HepG2 (cell line): Measurements from ENCODE around the gene TANGO2. TPM values are rescaled to one million over a fixed set of nuclear protein-coding genes. Genes with fewer than 3 reads are reported as not detected.

ENCODE experiments used
- ATAC-seq: fragments of 200-7000 bp; cut with Tn5 transposase; 3 replicates; pipeline ENCODE4 v1.9.1; 2020; ENCODE audit warnings: mild to moderate bottlenecking, moderate library complexity
- BruUV-seq: library from RNA; stranded (reverse); fragments of 400-500 nt; replicated peaks from 2 replicates; lab custom pipeline; 2021; lab: Mats Ljungman, UMichigan
- CTCF ChIA-PET: fragments of 300-600 bp; formaldehyde crosslinking; extraction: SDS; loops from one replicate; lab custom pipeline; 2021; ENCODE audit warnings: low total read pairs, inconsistent platforms, low intra/inter-chr PET ratio; lab: Yijun Ruan, JAX
- POLR2A ChIA-PET: fragments of 350-600 bp; sonication (Branson Sonifier 250); formaldehyde crosslinking; loops from one replicate; lab custom pipeline; 2020; ENCODE audit warnings: antibody characterized with exemption, inconsistent platforms; lab: Yijun Ruan, JAX
- DNase-seq: peaks from one replicate; pipeline ENCODE4 v3.0.0-alpha.2; 2015; ENCODE audit warnings: low spot score
- FAIRE-seq: peaks from 3 replicates; lab custom pipeline; 2011; peaks lifted over from hg19 to GRCh38; lab: Jason Lieb, UNC
- H2AFZ ChIP-seq: one replicate; pipeline ENCODE4 v1.6.1; 2011; ENCODE audit warnings: low read length, inconsistent platforms
- H3K27ac ChIP-seq: fragments of 300-600 bp; 3 replicates; pipeline ENCODE4 v1.8.0; 2011; ENCODE audit warnings: mixed run types, mild to moderate bottlenecking, mixed read lengths, low read length, inconsistent platforms; ENCODE audit not compliant: insufficient read depth; ENCODE audit errors: extremely low read length
- H3K27me3 ChIP-seq, 2 experiments: fragments of 200-600 bp in 1 of 2; 2 replicates in 1 of 2; 3 replicates in 1 of 2; pipeline versions ENCODE4 v1.6.0 to v1.8.0; 2011; ENCODE audit warnings: low read length in 2 of 2, mild to moderate bottlenecking in 2 of 2, moderate library complexity in 2 of 2, inconsistent platforms in 1 of 2; ENCODE audit not compliant: insufficient read depth in 2 of 2, control insufficient read depth in 1 of 2
- H3K36me3 ChIP-seq, 2 experiments: fragments of 200-600 bp in 1 of 2; replicated peaks in 1 of 2; 2 replicates in 1 of 2; 3 replicates in 1 of 2; pipeline versions ENCODE4 v1.5.1 to v1.8.0; 2011; ENCODE audit warnings: low read length in 2 of 2, inconsistent platforms in 1 of 2; ENCODE audit not compliant: insufficient read depth in 2 of 2, control insufficient read depth in 1 of 2
- H3K4me1 ChIP-seq: 2 replicates; pipeline ENCODE4 v1.5.1; 2012; ENCODE audit warnings: low read length, inconsistent platforms; ENCODE audit not compliant: insufficient read depth
- H3K4me2 ChIP-seq: 2 replicates; pipeline ENCODE4 v1.6.0; 2011; ENCODE audit warnings: low read depth, low read length, inconsistent platforms
- H3K4me3 ChIP-seq, 3 experiments: fragments of 200-600 bp in 1 of 3; sonication (generic), shearing (Covaris generic) in 1 of 3; replicated peaks in 1 of 3; 2 replicates each; pipeline ENCODE4 v1.5.1; 2011 to 2016; ENCODE audit warnings: low read length in 3 of 3, inconsistent platforms in 2 of 3, low read depth in 2 of 3, mild to moderate bottlenecking in 2 of 3, control low read depth in 1 of 3, mixed read lengths in 1 of 3; ENCODE audit not compliant: insufficient read depth in 1 of 3
- H3K79me2 ChIP-seq: one replicate; pipeline ENCODE4 v1.6.1; 2011; ENCODE audit warnings: low read length, inconsistent platforms; ENCODE audit not compliant: insufficient read depth
- H3K9ac ChIP-seq: 2 replicates; pipeline ENCODE4 v1.6.0; 2011; ENCODE audit warnings: mild to moderate bottlenecking, low read depth, low read length, inconsistent platforms; ENCODE audit not compliant: insufficient read depth
- H3K9me3 ChIP-seq: 2 replicates; pipeline ENCODE4 v1.5.1; 2012; ENCODE audit warnings: mild to moderate bottlenecking, low read length
- H4K20me1 ChIP-seq: 2 replicates; pipeline ENCODE4 v1.6.0; 2011; ENCODE audit warnings: inconsistent platforms, mild to moderate bottlenecking, low read length, moderate library complexity; ENCODE audit not compliant: insufficient read depth
- GTF2F1 ChIP-seq: fragments of 150-350 bp; IDR thresholded peaks from 2 replicates; pipeline ENCODE4 v1.6.1; 2014; ENCODE audit warnings: low read length
- HIVEP1 ChIP-seq: sonication (generic); formaldehyde crosslinking; IDR thresholded peaks from 2 replicates; pipeline ENCODE4 v1.4.0; 2020; ENCODE audit warnings: mild to moderate bottlenecking, missing genetic modification reagents
- MZF1 ChIP-seq: sonication (generic); formaldehyde crosslinking; IDR thresholded peaks from 2 replicates; pipeline ENCODE4 v1.8.1; 2023; ENCODE audit warnings: mild to moderate bottlenecking, missing genetic modification reagents, borderline replicate concordance
- STAG1 ChIP-seq: sonication (generic); formaldehyde crosslinking; IDR thresholded peaks from 2 replicates; pipeline ENCODE4 v1.4.0; 2020; ENCODE audit warnings: missing genetic modification reagents
- XRCC5 ChIP-seq: fragments of 200-400 bp; formaldehyde crosslinking; optimal IDR thresholded peaks from 2 replicates; pipeline ENCODE3; 2017; ENCODE audit warnings: mild to moderate bottlenecking, low read length
- ZBTB8A ChIP-seq: sonication (generic); formaldehyde crosslinking; IDR thresholded peaks from 2 replicates; pipeline ENCODE4 v1.4.0; 2020; ENCODE audit warnings: mild to moderate bottlenecking, low read depth, missing genetic modification reagents, borderline replicate concordance
- ZNF282 ChIP-seq: fragments of 450-650 bp; IDR thresholded peaks from 2 replicates; pipeline ENCODE4 v1.6.1; 2018; ENCODE audit not compliant: partially characterized antibody
- WGBS: methylation state at CpG from one replicate; pipeline ENCODE4 v1.1.6; 2017; ENCODE audit warnings: low lambda C conversion rate; 5-methylcytosine and 5-hydroxymethylcytosine counted together
- in situ Hi-C: cut with HindIII; loops from 2 replicates; pipeline ENCODE4 v1.10.0; 2017; ENCODE audit warnings: low pct_unique_long_range_greater_than_20kb; ENCODE audit not compliant: extremely low pct_ligation_motif_present
- intact Hi-C: fragments of 100-400 bp; cut with micrococcal nuclease; formaldehyde crosslinking; loops from one replicate; pipeline ENCODE4 v1.10.0; 2022; ENCODE audit not compliant: unreplicated experiment
- polyA plus RNA-seq, 8 experiments: library from polyadenylated mRNA; depleted of rRNA in 3 of 8; stranded (reverse) in 7 of 8; unstranded in 1 of 8; fragments of >200 nt; fragmentation: Illumina TruSeq in 4 of 8; extraction: Trizol in 4 of 8; gene quantifications; 2 replicates each; pipeline versions ENCODE4 v1.2.1 to v1.2.3, GENCODE V29; 2011 to 2016; ENCODE audit warnings: low read depth in 4 of 8, missing spikeins in 1 of 8, mixed read lengths in 1 of 8; ENCODE audit not compliant: insufficient read depth in 1 of 8
- total RNA-seq, 5 experiments: library from RNA; depleted of rRNA; stranded (reverse); fragments of >200 nt; fragmentation: Illumina TruSeq; extraction: Trizol; gene quantifications; 2 replicates each; pipeline ENCODE4 v1.2.3, GENCODE V29; 2016; ENCODE audit warnings: low read depth in 1 of 5
- TF ChIP-seq, protein P1 (sequence below): sonication (generic); formaldehyde crosslinking; IDR thresholded peaks from 2 replicates; pipeline ENCODE4 v1.4.0; 2020; ENCODE audit warnings: missing genetic modification reagents, borderline replicate concordance
- TF ChIP-seq, protein P2 (sequence below): sonication (generic); formaldehyde crosslinking; IDR thresholded peaks from 2 replicates; pipeline ENCODE4 v1.8.0; 2022; ENCODE audit warnings: mild to moderate bottlenecking, missing genetic modification reagents

TANGO2 gene
- total and polyA plus RNA-seq, 2 of the 13 experiments (the other 11 are each of a cell fraction or from before 2014, with no cell fraction given), result 12.9 to 14.8 TPM

DNA sequence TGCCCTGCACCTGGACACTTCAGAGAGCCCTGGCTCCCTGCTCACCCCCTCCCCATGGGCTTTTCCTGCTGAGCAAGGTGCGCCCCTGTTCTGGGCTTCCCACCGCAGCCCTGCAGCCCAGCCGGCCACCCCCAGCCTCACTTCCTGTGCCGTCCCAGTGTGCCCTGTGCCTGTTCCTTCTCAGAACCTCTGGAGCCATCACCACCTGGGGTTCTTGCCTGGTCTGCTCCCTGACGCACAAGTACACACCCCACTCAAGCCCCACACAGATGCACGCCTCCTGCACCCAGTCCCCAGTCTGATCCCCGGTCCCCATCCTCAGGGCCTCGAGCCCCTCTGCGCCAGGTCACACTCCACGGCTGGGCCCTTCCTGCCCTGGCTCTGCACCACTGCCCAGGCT is 35.3 kb downstream of the TANGO2 start:
- no peak for TF ChIP-seq STAG1
- no peak for TF ChIP-seq GTF2F1
- no peak for TF ChIP-seq ZBTB8A (CRISPR knock-in tag)
- TF ChIP-seq HIVEP1, result no peak
- TF ChIP-seq, protein P1, sequence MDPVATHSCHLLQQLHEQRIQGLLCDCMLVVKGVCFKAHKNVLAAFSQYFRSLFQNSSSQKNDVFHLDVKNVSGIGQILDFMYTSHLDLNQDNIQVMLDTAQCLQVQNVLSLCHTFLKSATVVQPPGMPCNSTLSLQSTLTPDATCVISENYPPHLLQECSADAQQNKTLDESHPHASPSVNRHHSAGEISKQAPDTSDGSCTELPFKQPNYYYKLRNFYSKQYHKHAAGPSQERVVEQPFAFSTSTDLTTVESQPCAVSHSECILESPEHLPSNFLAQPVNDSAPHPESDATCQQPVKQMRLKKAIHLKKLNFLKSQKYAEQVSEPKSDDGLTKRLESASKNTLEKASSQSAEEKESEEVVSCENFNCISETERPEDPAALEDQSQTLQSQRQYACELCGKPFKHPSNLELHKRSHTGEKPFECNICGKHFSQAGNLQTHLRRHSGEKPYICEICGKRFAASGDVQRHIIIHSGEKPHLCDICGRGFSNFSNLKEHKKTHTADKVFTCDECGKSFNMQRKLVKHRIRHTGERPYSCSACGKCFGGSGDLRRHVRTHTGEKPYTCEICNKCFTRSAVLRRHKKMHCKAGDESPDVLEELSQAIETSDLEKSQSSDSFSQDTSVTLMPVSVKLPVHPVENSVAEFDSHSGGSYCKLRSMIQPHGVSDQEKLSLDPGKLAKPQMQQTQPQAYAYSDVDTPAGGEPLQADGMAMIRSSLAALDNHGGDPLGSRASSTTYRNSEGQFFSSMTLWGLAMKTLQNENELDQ (CRISPR knock-in tag), result no peak
- TF ChIP-seq, protein P2, sequence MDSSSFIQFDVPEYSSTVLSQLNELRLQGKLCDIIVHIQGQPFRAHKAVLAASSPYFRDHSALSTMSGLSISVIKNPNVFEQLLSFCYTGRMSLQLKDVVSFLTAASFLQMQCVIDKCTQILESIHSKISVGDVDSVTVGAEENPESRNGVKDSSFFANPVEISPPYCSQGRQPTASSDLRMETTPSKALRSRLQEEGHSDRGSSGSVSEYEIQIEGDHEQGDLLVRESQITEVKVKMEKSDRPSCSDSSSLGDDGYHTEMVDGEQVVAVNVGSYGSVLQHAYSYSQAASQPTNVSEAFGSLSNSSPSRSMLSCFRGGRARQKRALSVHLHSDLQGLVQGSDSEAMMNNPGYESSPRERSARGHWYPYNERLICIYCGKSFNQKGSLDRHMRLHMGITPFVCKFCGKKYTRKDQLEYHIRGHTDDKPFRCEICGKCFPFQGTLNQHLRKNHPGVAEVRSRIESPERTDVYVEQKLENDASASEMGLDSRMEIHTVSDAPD (CRISPR knock-in tag), result no peak
- TF ChIP-seq XRCC5, result no peak
- no peak for TF ChIP-seq MZF1
- no peak for TF ChIP-seq ZNF282

More for the DNA sequence above, 35.3 kb downstream of the TANGO2 start:
- intact Hi-C loops (no loop called here), in situ Hi-C loops (no loop called here)
- Histone ChIP-seq H3K27ac (no peak overlapping the region), H3K4me2 (no peak overlapping the region), H3K36me3 (peaks cover 2 to 22% of the 10 kb centered on the region in 2 experiments; a peak in 3 of 5 replicates), H3K9me3 (no peaks in the 10 kb centered on the region), H3K27me3 (no peaks in the 10 kb centered on the region), H2AFZ (no peak overlapping the region), H3K9ac (no peak overlapping the region), H4K20me1 (no peaks in the 10 kb centered on the region), H3K79me2 (no peaks in the 10 kb centered on the region), H3K4me1 (no peaks in the 10 kb centered on the region), H3K4me3 (no peak overlapping the region)
- DNase-seq, result no peak
- FAIRE-seq, result no peak
- BruUV-seq, result no TSS peak
- ATAC-seq, result no peak
- 96% methylated on average over 10 of the region's 10 CpGs for WGBS
- ChIA-PET CTCF (no interaction called here), POLR2A (interaction anchor here (0.6 kb wide), 1 partner anchor 13 kb away, joined by 4 read pairs; no protein-coding TSS in a partner anchor)
